HEK293 (cell line): ENCODE results near the gene CCNI2.

Source experiments
- CTCF ChIA-PET: fragments of 350-600 bp; formaldehyde crosslinking; extraction: SDS; loops from one replicate; lab custom pipeline; 2021; ENCODE audit warnings: antibody characterized with exemption; lab: Yijun Ruan, JAX
- POLR2A ChIA-PET: fragments of 300-600 bp; formaldehyde crosslinking; extraction: SDS; loops from one replicate; lab custom pipeline; 2020; ENCODE audit warnings: antibody characterized with exemption, inconsistent platforms; lab: Yijun Ruan, JAX
- H3K27ac ChIP-seq: fragments of 200-500 bp; sonication (Bioruptor generic); 2 replicates; pipeline ENCODE4 v1.5.1; 2014; ENCODE audit warnings: low read depth, low read length, control low read depth, inconsistent platforms; ENCODE audit errors: extremely low read depth
- H3K36me3 ChIP-seq, 2 experiments: fragments of 200-500 bp in 1 of 2; sonication (Bioruptor generic) in 1 of 2; 1 replicate in 1 of 2; 2 replicates in 1 of 2; pipeline ENCODE4 v1.5.1; 2014 to 2017; ENCODE audit warnings: inconsistent platforms in 2 of 2, low read length in 2 of 2; ENCODE audit not compliant: control insufficient read depth in 2 of 2, insufficient read depth in 1 of 2
- H3K4me1 ChIP-seq: fragments of 200-500 bp; sonication (Bioruptor generic); 2 replicates; pipeline ENCODE4 v1.5.1; 2014; ENCODE audit warnings: mild to moderate bottlenecking, low read length, inconsistent platforms; ENCODE audit not compliant: control insufficient read depth, insufficient read depth
- H3K4me3 ChIP-seq: 2 replicates; pipeline ENCODE4 v1.5.1; 2011; ENCODE audit warnings: low read depth, mild to moderate bottlenecking, control low read depth, low read length, moderate library complexity
- H3K9me3 ChIP-seq: fragments of 200-500 bp; sonication (Bioruptor generic); 2 replicates; pipeline ENCODE4 v1.5.1; 2014; ENCODE audit warnings: low read depth, low read length, inconsistent platforms; ENCODE audit not compliant: control insufficient read depth, insufficient read depth
- AEBP2 ChIP-seq: fragments of 450-650 bp; formaldehyde crosslinking; IDR thresholded peaks from 2 replicates; pipeline ENCODE4 v1.5.1; 2016; ENCODE audit warnings: missing biosample characterization, missing genetic modification characterization, borderline replicate concordance
- BCL11A ChIP-seq: fragments of 450-650 bp; formaldehyde crosslinking; IDR thresholded peaks from 2 replicates; pipeline ENCODE4 v1.5.1; 2016; ENCODE audit warnings: low read depth, missing biosample characterization, missing genetic modification characterization
- KLF8 ChIP-seq: fragments of 450-650 bp; formaldehyde crosslinking; IDR thresholded peaks from 2 replicates; pipeline ENCODE4 v1.5.1; 2016; ENCODE audit warnings: missing biosample characterization, missing genetic modification characterization
- PATZ1 ChIP-seq: fragments of 450-650 bp; formaldehyde crosslinking; IDR thresholded peaks from 2 replicates; pipeline ENCODE4 v1.5.1; 2016; ENCODE audit warnings: missing biosample characterization, missing genetic modification characterization
- SETDB1 ChIP-seq: IDR thresholded peaks from one replicate; pipeline ENCODE4 v1.6.1; 2017; ENCODE audit warnings: mild to moderate bottlenecking, low read length, moderate library complexity, mixed read lengths; ENCODE audit not compliant: insufficient read length
- ZBTB20 ChIP-seq: fragments of 450-650 bp; formaldehyde crosslinking; IDR thresholded peaks from 2 replicates; pipeline ENCODE4 v1.5.1; 2016; ENCODE audit warnings: missing biosample characterization, missing genetic modification characterization
- ZBTB8A ChIP-seq: fragments of 450-650 bp; formaldehyde crosslinking; IDR thresholded peaks from 2 replicates; pipeline ENCODE4 v1.5.1; 2016; ENCODE audit warnings: missing biosample characterization, missing genetic modification characterization
- ZNF112 ChIP-seq: fragments of 450-650 bp; formaldehyde crosslinking; IDR thresholded peaks from 2 replicates; pipeline ENCODE4 v1.5.0; 2017; ENCODE audit warnings: missing biosample characterization, missing genetic modification characterization
- ZNF157 ChIP-seq: fragments of 450-650 bp; formaldehyde crosslinking; IDR thresholded peaks from 2 replicates; pipeline ENCODE4 v1.5.1; 2016; ENCODE audit warnings: missing biosample characterization, missing genetic modification characterization
- ZNF211 ChIP-seq: fragments of 450-650 bp; formaldehyde crosslinking; IDR thresholded peaks from 2 replicates; pipeline ENCODE4 v1.5.1; 2016; ENCODE audit warnings: low read depth, missing biosample characterization, missing genetic modification characterization
- ZNF23 ChIP-seq: fragments of 450-650 bp; formaldehyde crosslinking; IDR thresholded peaks from 2 replicates; pipeline ENCODE4 v1.5.1; 2016; ENCODE audit warnings: missing biosample characterization, missing genetic modification characterization, borderline replicate concordance
- ZNF362 ChIP-seq: fragments of 450-650 bp; formaldehyde crosslinking; IDR thresholded peaks from 2 replicates; pipeline ENCODE4 v1.5.1; 2016; ENCODE audit warnings: missing biosample characterization, missing genetic modification characterization
- ZNF398 ChIP-seq: fragments of 450-650 bp; formaldehyde crosslinking; IDR thresholded peaks from 2 replicates; pipeline ENCODE4 v1.5.1; 2017; ENCODE audit warnings: missing biosample characterization, missing genetic modification characterization
- ZNF423 ChIP-seq: fragments of 450-650 bp; formaldehyde crosslinking; IDR thresholded peaks from 2 replicates; pipeline ENCODE4 v1.5.1; 2016; ENCODE audit warnings: missing biosample characterization, missing genetic modification characterization
- ZNF449 ChIP-seq: fragments of 450-650 bp; formaldehyde crosslinking; IDR thresholded peaks from 2 replicates; pipeline ENCODE4 v1.5.1; 2017; ENCODE audit warnings: missing biosample characterization, mild to moderate bottlenecking, missing genetic modification characterization, moderate library complexity
- ZNF624 ChIP-seq: fragments of 450-650 bp; formaldehyde crosslinking; IDR thresholded peaks from 2 replicates; pipeline ENCODE4 v1.5.1; 2017; ENCODE audit warnings: missing biosample characterization, missing genetic modification characterization
- ZNF837 ChIP-seq: fragments of 450-650 bp; formaldehyde crosslinking; IDR thresholded peaks from 2 replicates; pipeline ENCODE4 v1.5.1; 2016; ENCODE audit warnings: missing biosample characterization, missing genetic modification characterization
- ZNF843 ChIP-seq: fragments of 450-650 bp; formaldehyde crosslinking; IDR thresholded peaks from 2 replicates; pipeline ENCODE4 v1.5.1; 2016; ENCODE audit warnings: missing biosample characterization, missing genetic modification characterization
- TF ChIP-seq, protein P1 (sequence below): fragments of 450-650 bp; formaldehyde crosslinking; IDR thresholded peaks from 2 replicates; pipeline ENCODE4; 2016; ENCODE audit warnings: missing biosample characterization, missing genetic modification characterization
- TF ChIP-seq, protein P2 (sequence below): fragments of 450-650 bp; formaldehyde crosslinking; IDR thresholded peaks from 2 replicates; pipeline ENCODE4 v1.5.1; 2016; ENCODE audit warnings: missing biosample characterization, missing genetic modification characterization, borderline replicate concordance

Gene CCNI2

DNA sequence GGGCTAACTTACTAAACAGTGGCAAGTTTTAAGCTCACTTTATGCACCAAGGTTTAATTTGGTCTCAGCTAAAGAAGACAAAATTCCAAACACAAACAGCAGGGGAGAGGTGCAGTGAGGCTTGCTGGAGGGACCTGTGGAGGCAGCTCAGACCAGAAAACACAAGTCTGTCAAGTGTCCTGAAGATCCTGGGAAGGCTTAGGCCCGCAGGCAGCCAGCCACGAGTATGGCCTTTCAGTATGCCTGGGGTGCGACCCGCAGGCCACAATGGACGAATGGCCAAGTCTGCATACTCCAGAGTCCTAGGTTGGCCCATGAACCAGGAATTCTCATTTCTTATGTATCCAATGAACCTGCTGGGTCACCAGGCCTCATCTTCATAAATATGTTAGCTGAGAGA lies 9.3 kb downstream of the CCNI2 start:
- H3K9me3 ChIP-seq, result no peaks in the 10 kb centered on the region
- ChIA-PET POLR2A (interaction anchor here (1.1 kb wide), 1 partner anchor 19 kb away, joined by 5 read pairs; no protein-coding TSS in a partner anchor), CTCF (interaction anchor here (0.7 to 6.9 kb wide), 7 partner anchors 10 to 230 kb away, joined by 3 to 58 read pairs (median 4); partner anchors contain the start of gene KIF3A)
- no peak for TF ChIP-seq ZNF157 (tag by site-specific recombination)
- TF ChIP-seq ZNF449 (tag by site-specific recombination), result no peak
- TF ChIP-seq ZNF624, result no peak
- no peak for TF ChIP-seq ZNF362 (tag by site-specific recombination)
- no peak for TF ChIP-seq ZNF112 (tag by site-specific recombination)
- no peak for TF ChIP-seq ZNF398 (tag by site-specific recombination)
- no peak for TF ChIP-seq AEBP2 (tag by site-specific recombination)
- TF ChIP-seq PATZ1 (tag by site-specific recombination), result no peak
- no peak for TF ChIP-seq ZBTB8A (tag by site-specific recombination)
- no peak for TF ChIP-seq KLF8 (tag by site-specific recombination)
- no peak for TF ChIP-seq ZNF843
- TF ChIP-seq, protein P1, sequence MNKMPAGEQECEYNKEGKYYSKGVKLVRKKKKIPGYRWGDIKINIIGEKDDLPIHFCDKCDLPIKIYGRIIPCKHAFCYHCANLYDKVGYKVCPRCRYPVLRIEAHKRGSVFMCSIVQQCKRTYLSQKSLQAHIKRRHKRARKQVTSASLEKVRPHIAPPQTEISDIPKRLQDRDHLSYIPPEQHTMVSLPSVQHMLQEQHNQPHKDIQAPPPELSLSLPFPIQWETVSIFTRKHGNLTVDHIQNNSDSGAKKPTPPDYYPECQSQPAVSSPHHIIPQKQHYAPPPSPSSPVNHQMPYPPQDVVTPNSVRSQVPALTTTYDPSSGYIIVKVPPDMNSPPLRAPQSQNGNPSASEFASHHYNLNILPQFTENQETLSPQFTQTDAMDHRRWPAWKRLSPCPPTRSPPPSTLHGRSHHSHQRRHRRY (tag by site-specific recombination), result no peak
- TF ChIP-seq ZNF837, result no peak
- H3K4me1 ChIP-seq, result no peaks in the 10 kb centered on the region
- H3K4me3 ChIP-seq, result no peak overlapping the region
- no peak overlapping the region for H3K27ac ChIP-seq
- peaks cover 4 to 53% of the 10 kb centered on the region in 2 experiments for H3K36me3 ChIP-seq

DNA sequence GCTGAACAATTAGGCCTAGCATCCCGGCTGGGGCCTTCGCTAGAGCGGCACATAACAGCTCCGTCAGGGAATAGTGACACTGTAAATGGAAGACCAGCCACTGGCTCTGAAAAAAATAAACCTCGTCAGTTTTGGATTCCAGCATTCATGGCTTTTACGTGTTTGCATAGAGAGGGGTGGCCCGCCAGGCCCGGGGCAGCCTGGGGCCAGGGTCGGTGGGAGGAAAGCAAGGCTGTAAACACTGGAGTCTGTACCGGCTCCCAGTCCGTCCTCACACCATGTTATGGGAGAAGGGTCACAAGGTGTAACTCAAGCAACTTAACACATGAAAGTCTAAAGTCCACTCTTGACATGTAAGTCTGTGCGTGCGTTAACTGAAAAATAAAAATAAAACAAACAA lies 11.2 kb downstream of the CCNI2 start:
- peaks cover 4 to 72% of the 10 kb centered on the region in 2 experiments for H3K36me3 ChIP-seq
- H3K9me3 ChIP-seq, result no peaks in the 10 kb centered on the region
- H3K4me3 ChIP-seq, result no peak overlapping the region
- H3K27ac ChIP-seq, result no peak overlapping the region
- POLR2A ChIA-PET, result interaction anchor here (0.6 to 1.1 kb wide), 2 partner anchors 17 to 418 kb away, joined by 3 read pairs; no protein-coding TSS in a partner anchor
- CTCF ChIA-PET, result interaction anchor here (0.7 to 6.9 kb wide), 2 partner anchors 61 to 175 kb away, joined by 3 to 58 read pairs; no protein-coding TSS in a partner anchor
- H3K4me1 ChIP-seq, result no peaks in the 10 kb centered on the region
- no peak for TF ChIP-seq ZNF23
- TF ChIP-seq, protein P2, sequence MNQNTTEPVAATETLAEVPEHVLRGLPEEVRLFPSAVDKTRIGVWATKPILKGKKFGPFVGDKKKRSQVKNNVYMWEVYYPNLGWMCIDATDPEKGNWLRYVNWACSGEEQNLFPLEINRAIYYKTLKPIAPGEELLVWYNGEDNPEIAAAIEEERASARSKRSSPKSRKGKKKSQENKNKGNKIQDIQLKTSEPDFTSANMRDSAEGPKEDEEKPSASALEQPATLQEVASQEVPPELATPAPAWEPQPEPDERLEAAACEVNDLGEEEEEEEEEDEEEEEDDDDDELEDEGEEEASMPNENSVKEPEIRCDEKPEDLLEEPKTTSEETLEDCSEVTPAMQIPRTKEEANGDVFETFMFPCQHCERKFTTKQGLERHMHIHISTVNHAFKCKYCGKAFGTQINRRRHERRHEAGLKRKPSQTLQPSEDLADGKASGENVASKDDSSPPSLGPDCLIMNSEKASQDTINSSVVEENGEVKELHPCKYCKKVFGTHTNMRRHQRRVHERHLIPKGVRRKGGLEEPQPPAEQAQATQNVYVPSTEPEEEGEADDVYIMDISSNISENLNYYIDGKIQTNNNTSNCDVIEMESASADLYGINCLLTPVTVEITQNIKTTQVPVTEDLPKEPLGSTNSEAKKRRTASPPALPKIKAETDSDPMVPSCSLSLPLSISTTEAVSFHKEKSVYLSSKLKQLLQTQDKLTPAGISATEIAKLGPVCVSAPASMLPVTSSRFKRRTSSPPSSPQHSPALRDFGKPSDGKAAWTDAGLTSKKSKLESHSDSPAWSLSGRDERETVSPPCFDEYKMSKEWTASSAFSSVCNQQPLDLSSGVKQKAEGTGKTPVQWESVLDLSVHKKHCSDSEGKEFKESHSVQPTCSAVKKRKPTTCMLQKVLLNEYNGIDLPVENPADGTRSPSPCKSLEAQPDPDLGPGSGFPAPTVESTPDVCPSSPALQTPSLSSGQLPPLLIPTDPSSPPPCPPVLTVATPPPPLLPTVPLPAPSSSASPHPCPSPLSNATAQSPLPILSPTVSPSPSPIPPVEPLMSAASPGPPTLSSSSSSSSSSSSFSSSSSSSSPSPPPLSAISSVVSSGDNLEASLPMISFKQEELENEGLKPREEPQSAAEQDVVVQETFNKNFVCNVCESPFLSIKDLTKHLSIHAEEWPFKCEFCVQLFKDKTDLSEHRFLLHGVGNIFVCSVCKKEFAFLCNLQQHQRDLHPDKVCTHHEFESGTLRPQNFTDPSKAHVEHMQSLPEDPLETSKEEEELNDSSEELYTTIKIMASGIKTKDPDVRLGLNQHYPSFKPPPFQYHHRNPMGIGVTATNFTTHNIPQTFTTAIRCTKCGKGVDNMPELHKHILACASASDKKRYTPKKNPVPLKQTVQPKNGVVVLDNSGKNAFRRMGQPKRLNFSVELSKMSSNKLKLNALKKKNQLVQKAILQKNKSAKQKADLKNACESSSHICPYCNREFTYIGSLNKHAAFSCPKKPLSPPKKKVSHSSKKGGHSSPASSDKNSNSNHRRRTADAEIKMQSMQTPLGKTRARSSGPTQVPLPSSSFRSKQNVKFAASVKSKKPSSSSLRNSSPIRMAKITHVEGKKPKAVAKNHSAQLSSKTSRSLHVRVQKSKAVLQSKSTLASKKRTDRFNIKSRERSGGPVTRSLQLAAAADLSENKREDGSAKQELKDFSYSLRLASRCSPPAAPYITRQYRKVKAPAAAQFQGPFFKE, result no peak
- no peak for TF ChIP-seq SETDB1
- no peak for TF ChIP-seq ZBTB20 (tag by site-specific recombination)
- TF ChIP-seq ZNF211 (tag by site-specific recombination), result no peak
- TF ChIP-seq BCL11A (tag by site-specific recombination), result no peak
- TF ChIP-seq ZNF423 (tag by site-specific recombination), result no peak
